ENCODE measurements around the gene SPATA45.

Gene SPATA45

GRCh38 chr1:212791261-212791675, 56.2 kb downstream of the SPATA45 start:
- no peaks in the 10 kb centered on the region for H3K27me3 ChIP-seq (ENCODE audit: control insufficient read depth, insufficient read depth, low read length)
- H3K36me3 ChIP-seq (ENCODE audit: control insufficient read depth, insufficient read depth, low read length), result no peaks in the 10 kb centered on the region
- peak overlapping the region; percentile 93 for H3K4me3 ChIP-seq (ENCODE audit: low read length)
- H3K9ac ChIP-seq (ENCODE audit: low read length), result peak overlapping the region; percentile 96
- H3K27ac ChIP-seq (ENCODE audit: low read depth, low read length), result peak overlapping the region; percentile 96
- peaks cover 2% of the 10 kb centered on the region for H3K4me1 ChIP-seq (ENCODE audit: control insufficient read depth, insufficient read depth, low read length)

- no peaks in the 10 kb centered on the region for H3K4me1 ChIP-seq (ENCODE audit: control insufficient read depth, insufficient read depth, low read length)
- H3K36me3 ChIP-seq (ENCODE audit: control insufficient read depth, insufficient read depth, low read length), result peaks cover 4% of the 10 kb centered on the region
- H3K27ac ChIP-seq (ENCODE audit: low read depth, low read length), result no peak overlapping the region
- no peaks in the 10 kb centered on the region for H3K27me3 ChIP-seq (ENCODE audit: control insufficient read depth, insufficient read depth, low read length)
- no peak overlapping the region for H3K4me3 ChIP-seq (ENCODE audit: low read length)
- no peak overlapping the region for H3K9ac ChIP-seq (ENCODE audit: low read length)
Measured at GRCh38 chr1:212785871-212786270, 61.6 kb downstream of the SPATA45 start.

- Histone ChIP-seq H3K27me3 (ENCODE audit: control insufficient read depth, insufficient read depth, low read length) (no peaks in the 10 kb centered on the region), H3K9ac (ENCODE audit: low read length) (no peak overlapping the region), H3K4me1 (ENCODE audit: control insufficient read depth, insufficient read depth, low read length) (no peaks in the 10 kb centered on the region), H3K27ac (ENCODE audit: low read depth, low read length) (no peak overlapping the region), H3K4me3 (ENCODE audit: low read length) (no peak overlapping the region), H3K36me3 (ENCODE audit: control insufficient read depth, insufficient read depth, low read length) (peaks cover 4% of the 10 kb centered on the region)
Measured at GRCh38 chr1:212783976-212784375, 63.5 kb downstream of the SPATA45 start.

GRCh38 chr1:212782422-212783154, 64.9 kb downstream of the SPATA45 start:
- no peak overlapping the region for H3K27ac ChIP-seq (ENCODE audit: low read depth, low read length)
- H3K36me3 ChIP-seq (ENCODE audit: control insufficient read depth, insufficient read depth, low read length), result peaks cover 6% of the 10 kb centered on the region
- H3K4me3 ChIP-seq (ENCODE audit: low read length), result no peak overlapping the region
- H3K27me3 ChIP-seq (ENCODE audit: control insufficient read depth, insufficient read depth, low read length), result no peaks in the 10 kb centered on the region
- no peak overlapping the region for H3K9ac ChIP-seq (ENCODE audit: low read length)
- no peaks in the 10 kb centered on the region for H3K4me1 ChIP-seq (ENCODE audit: control insufficient read depth, insufficient read depth, low read length)

- Histone ChIP-seq H3K27me3 (ENCODE audit: control insufficient read depth, insufficient read depth, low read length) (no peaks in the 10 kb centered on the region), H3K4me3 (ENCODE audit: low read length) (no peak overlapping the region), H3K9ac (ENCODE audit: low read length) (no peak overlapping the region), H3K27ac (ENCODE audit: low read depth, low read length) (no peak overlapping the region), H3K4me1 (ENCODE audit: control insufficient read depth, insufficient read depth, low read length) (no peaks in the 10 kb centered on the region), H3K36me3 (ENCODE audit: control insufficient read depth, insufficient read depth, low read length) (peaks cover 6% of the 10 kb centered on the region)
Measured at GRCh38 chr1:212781225-212781624, 66.2 kb downstream of the SPATA45 start.

- Histone ChIP-seq H3K9ac (ENCODE audit: low read length) (no peak overlapping the region), H3K27me3 (ENCODE audit: control insufficient read depth, insufficient read depth, low read length) (no peaks in the 10 kb centered on the region), H3K4me1 (ENCODE audit: control insufficient read depth, insufficient read depth, low read length) (no peaks in the 10 kb centered on the region), H3K27ac (ENCODE audit: low read depth, low read length) (no peak overlapping the region), H3K36me3 (ENCODE audit: control insufficient read depth, insufficient read depth, low read length) (peaks cover 6% of the 10 kb centered on the region), H3K4me3 (ENCODE audit: low read length) (no peak overlapping the region)
Measured at GRCh38 chr1:212780759-212781158, 66.7 kb downstream of the SPATA45 start.
